CD4-positive, alpha-beta T cell treated with Interleukin-12 subunit alpha and Interleukin-12 subunit beta, for 1 hour (primary cell): Measurements from ENCODE around the gene RPS26.
"Not testable (repeated sequence)": the region's sequence is repeated elsewhere in the genome, so short reads cannot be mapped to it uniquely, and the experiment has no call there.

Experiments used
- DNase-seq: peaks from one replicate; pipeline ENCODE4 v3.0.0-alpha.2; 2020

Gene RPS26

GRCh38 chr12:56041552-56042429 lies at the start of gene RPS26:
Gene RPS26 (plus strand): TSS chr12:56041918. CDS start chr12:56042167, 249 bp downstream.
- peak; percentile 98 for DNase-seq

GRCh38 chr12:55993230-55993853 lies 48.4 kb upstream of the RPS26 start:
- no peak for DNase-seq

- DNase-seq: no peak
Measured at GRCh38 chr12:55995366-55995765, 46.4 kb upstream of the RPS26 start.

GRCh38 chr12:55996201-55996714 lies 45.5 kb upstream of the RPS26 start:
- DNase-seq: peak; percentile 82

- DNase-seq: peak; percentile 36
Measured at GRCh38 chr12:55996715-55997534, 44.8 kb upstream of the RPS26 start, which contains the start of gene SUOX. Gene SUOX (plus strand): TSS chr12:55997276. CDS start chr12:56002222, 4,946 bp downstream.

GRCh38 chr12:55997535-55997859 lies 44.2 kb upstream of the RPS26 start:
- no peak for DNase-seq

GRCh38 chr12:55999522-55999921 lies 42.2 kb upstream of the RPS26 start:
- DNase-seq: peak; percentile 16

- not testable (repeated sequence) for DNase-seq
Measured at GRCh38 chr12:55999999-56000540, 41.6 kb upstream of the RPS26 start.

GRCh38 chr12:56001487-56002100 lies 40.1 kb upstream of the RPS26 start:
- no peak for DNase-seq

GRCh38 chr12:56003376-56003775 lies 38.3 kb upstream of the RPS26 start:
- DNase-seq: not testable (repeated sequence)

- no peak for DNase-seq
Measured at GRCh38 chr12:56004211-56004610, 37.5 kb upstream of the RPS26 start.

- peak; percentile 74 for DNase-seq
Measured at GRCh38 chr12:56007564-56008559, 33.9 kb upstream of the RPS26 start.

GRCh38 chr12:56010111-56010570 lies 31.6 kb upstream of the RPS26 start:
- no peak for DNase-seq

- no peak for DNase-seq
Measured at GRCh38 chr12:56011509-56012090, 30.1 kb upstream of the RPS26 start.

GRCh38 chr12:56013482-56013881 lies 28.2 kb upstream of the RPS26 start:
- DNase-seq: no peak

- no peak for DNase-seq
Measured at GRCh38 chr12:56014205-56014604, 27.5 kb upstream of the RPS26 start.

- no peak for DNase-seq
Measured at GRCh38 chr12:56017181-56017580, 24.5 kb upstream of the RPS26 start.

- DNase-seq: no peak
Measured at GRCh38 chr12:56018356-56018755, 23.4 kb upstream of the RPS26 start.

GRCh38 chr12:56020423-56021184 lies 21.1 kb upstream of the RPS26 start, which contains the start of gene IKZF4:
Gene IKZF4 (plus strand): TSS chr12:56021043. CDS start chr12:56021494, 451 bp downstream.
- DNase-seq: no peak
